Heart left ventricle (tissue), 16 donors: ENCODE results near the gene ZNF408. TPM values are rescaled to one million over a fixed set of nuclear protein-coding genes. Genes with fewer than 3 reads are reported as not detected.
"Not testable (repeated sequence)": the region's sequence is repeated elsewhere in the genome, so short reads cannot be mapped to it uniquely, and the experiment has no call there.

Source experiments
- ATAC-seq, 4 donors: fragments of 200-7000 bp; cut with Tn5 transposase; one replicate each; pipeline ENCODE4 v1.9.1; 2020 to 2022; ENCODE audit warnings: moderate library complexity in 4 of 4, mild to moderate bottlenecking in 3 of 4, moderate number of reproducible peaks in 1 of 4
- DNase-seq, 5 donors: peaks; one replicate each; pipeline ENCODE4 v3.0.0-alpha.2; 2020
- H3K27ac ChIP-seq, 12 donors: fragments of 200-600 bp; sonication (generic) in 4 of 12; one replicate each; pipeline versions ENCODE4 v1.5.0 to v1.8.0; 2016 to 2022; ENCODE audit warnings: mild to moderate bottlenecking in 2 of 12
- H3K27me3 ChIP-seq, 9 donors: fragments of 200-600 bp; sonication (generic) in 2 of 9; one replicate each; pipeline versions ENCODE4 v1.5.1 to v1.8.0; 2016 to 2022; ENCODE audit warnings: mild to moderate bottlenecking in 3 of 9
- H3K36me3 ChIP-seq, 9 donors: fragments of 200-600 bp; sonication (generic) in 2 of 9; one replicate each; pipeline versions ENCODE4 v1.5.0 to v1.8.0; 2018 to 2022; ENCODE audit warnings: mild to moderate bottlenecking in 2 of 9
- H3K4me1 ChIP-seq, 12 donors: fragments of 200-600 bp; sonication (generic) in 4 of 12; one replicate each; pipeline versions ENCODE4 v1.5.0 to v1.8.0; 2016 to 2022; ENCODE audit warnings: mild to moderate bottlenecking in 3 of 12
- H3K4me3 ChIP-seq, 12 donors: fragments of 200-600 bp; sonication (generic) in 4 of 12; one replicate each; pipeline versions ENCODE4 v1.5.0 to v1.8.0; 2017 to 2022; ENCODE audit warnings: mild to moderate bottlenecking in 9 of 12, moderate library complexity in 4 of 12
- H3K9me3 ChIP-seq, 12 donors: fragments of 200-600 bp; sonication (generic) in 4 of 12; one replicate each; pipeline versions ENCODE4 v1.5.0 to v1.8.0; 2016 to 2022; ENCODE audit warnings: mild to moderate bottlenecking in 1 of 12
- POLR2A ChIP-seq, 2 donors: fragments of 450-650 bp; IDR thresholded peaks; one replicate each; pipeline ENCODE4 v1.6.1; 2017; ENCODE audit warnings: antibody characterized with exemption in 2 of 2, mild to moderate bottlenecking in 2 of 2, moderate library complexity in 2 of 2
- WGBS, 4 donors: extraction: QIAGEN DNeasy Blood & Tissue Kit in 2 of 4; methylation state at CpG; one replicate each; pipeline versions ENCODE4 v1.1.5 to v1.1.7; 2013 to 2018; 5-methylcytosine and 5-hydroxymethylcytosine counted together
- intact Hi-C, 10 donors: fragments of 100-400 bp; cut with DNase I; formaldehyde crosslinking; loops; one replicate each; pipeline versions ENCODE4 v1.11.1 to v1.14.2; 2022
- polyA plus RNA-seq, 2 donors: library from polyadenylated mRNA; stranded (reverse); fragments of 200-250 nt; gene quantifications; one replicate each; pipeline ENCODE4 v1.2.3, GENCODE V29; 2013
- total RNA-seq, 9 donors: library from RNA; depleted of rRNA in 2 of 9; stranded (reverse); fragments of >200 nt in 2 of 9; fragmentation: NEBNext Ultra II Directional in 3 of 9; extraction: Animal tissue kit (Norgen Biotek cat#: 25700) in 3 of 9; gene quantifications; one replicate each; pipeline versions ENCODE4 v1.1.0 to v1.2.4, GENCODE V29; 2016 to 2023
- TF ChIP-seq, protein P1 (sequence below), 12 donors: fragments of 200-600 bp; sonication (generic) in 4 of 12; IDR thresholded peaks; one replicate each; pipeline versions ENCODE4 v1.5.0 to v1.8.0; 2018 to 2022; ENCODE audit warnings: antibody characterized with exemption in 12 of 12, mild to moderate bottlenecking in 5 of 12
- donor health status: ischemic (EF 13 %, LVEDD 7.1; RV severe dilation, severe dysfunction).
- donor health status: healthy with polysubstance abuse.
- donor health status: DM: no; HTN: yes; CAD: no.
- donor health status: DM: no; HTN: no; CAD: no.
- donor health status: ischemic (EF 25% LVEDD 6.9; RV normal size, moderate dysfunction).
- donor health status: ischemic (EF 25% LVEDD 5.7; RV mildly dilated, moderate dysfunction).
- donor health status: healthy.
- donor health status: DM: yes; HTN: yes; CAD: no.
- donor health status: ischemic (EF 35%, LVEDD 5.7; RV mildly dilated, moderate dysfunction).
- donor health status: nonischemic (EF 11% LVEDD 7.7; RV severe dilation, severe dysfunction).
- donor health status: DM: yes; HTN: yes; CAD: no.
- donor health status: PGD.
- donor health status: ischemic (EF 29% LVEDD 5.4; RV normal size, mild dysfunction).
- donor health status: nonischemic (EF 23%, LVEDD 6.1; RV moderate dilation, normal function).

The ZNF408 gene
- total and polyA plus RNA-seq, 11 donors: 5.3 to 10.0 (median 7.1) TPM

GRCh38 chr11:46705070-46705688 is 4.3 kb downstream of the ZNF408 start:
- Histone ChIP-seq H3K4me1 (peaks cover 0 to 24% (median 17%) of the 10 kb centered on the region in 12 donors), H3K27me3 (no peaks in the 10 kb centered on the region), H3K36me3 (peaks cover 3 to 66% (median 57%) of the 10 kb centered on the region in 9 donors), H3K27ac (no peak overlapping the region), H3K4me3 (no peak overlapping the region), H3K9me3 (no peaks in the 10 kb centered on the region)
- ATAC-seq (no peak), DNase-seq (no peak)
- no peak for TF ChIP-seq POLR2A (IDR thresholded peaks at IDR 0.05)
- TF ChIP-seq, protein P1, sequence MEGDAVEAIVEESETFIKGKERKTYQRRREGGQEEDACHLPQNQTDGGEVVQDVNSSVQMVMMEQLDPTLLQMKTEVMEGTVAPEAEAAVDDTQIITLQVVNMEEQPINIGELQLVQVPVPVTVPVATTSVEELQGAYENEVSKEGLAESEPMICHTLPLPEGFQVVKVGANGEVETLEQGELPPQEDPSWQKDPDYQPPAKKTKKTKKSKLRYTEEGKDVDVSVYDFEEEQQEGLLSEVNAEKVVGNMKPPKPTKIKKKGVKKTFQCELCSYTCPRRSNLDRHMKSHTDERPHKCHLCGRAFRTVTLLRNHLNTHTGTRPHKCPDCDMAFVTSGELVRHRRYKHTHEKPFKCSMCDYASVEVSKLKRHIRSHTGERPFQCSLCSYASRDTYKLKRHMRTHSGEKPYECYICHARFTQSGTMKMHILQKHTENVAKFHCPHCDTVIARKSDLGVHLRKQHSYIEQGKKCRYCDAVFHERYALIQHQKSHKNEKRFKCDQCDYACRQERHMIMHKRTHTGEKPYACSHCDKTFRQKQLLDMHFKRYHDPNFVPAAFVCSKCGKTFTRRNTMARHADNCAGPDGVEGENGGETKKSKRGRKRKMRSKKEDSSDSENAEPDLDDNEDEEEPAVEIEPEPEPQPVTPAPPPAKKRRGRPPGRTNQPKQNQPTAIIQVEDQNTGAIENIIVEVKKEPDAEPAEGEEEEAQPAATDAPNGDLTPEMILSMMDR (IDR thresholded peaks at IDR 0.05): no peak
- WGBS, 4 donors: 94 to 97% (median 96%) methylated on average over 26 to 31 of the region's 31 CpGs
- intact Hi-C loops: no loop called here

GRCh38 chr11:46706886-46707285 is 6.1 kb downstream of the ZNF408 start:
- DNase-seq (no peak), ATAC-seq (no peak)
- Histone ChIP-seq H3K4me3 (no peak overlapping the region), H3K27ac (no peak overlapping the region), H3K9me3 (no peaks in the 10 kb centered on the region), H3K36me3 (peaks cover 3 to 64% (median 57%) of the 10 kb centered on the region in 9 donors), H3K27me3 (no peaks in the 10 kb centered on the region), H3K4me1 (peaks cover 0 to 35% (median 21%) of the 10 kb centered on the region in 12 donors)
- no peak for TF ChIP-seq POLR2A (IDR thresholded peaks at IDR 0.05)
- TF ChIP-seq, protein P1 (IDR thresholded peaks at IDR 0.05): no peak
- intact Hi-C loops: no loop called here
- WGBS, 4 donors: 85 to 89% (median 87%) methylated on average over 7 of the region's 7 CpGs

GRCh38 chr11:46709351-46709750 is 8.5 kb downstream of the ZNF408 start:
- DNase-seq, H3K27me3 ChIP-seq, H3K4me3 ChIP-seq, ATAC-seq, H3K9me3 ChIP-seq, intact Hi-C loops: not testable (repeated sequence)
- H3K36me3 ChIP-seq: peaks cover 3 to 39% (median 32%) of the 10 kb centered on the region in 9 donors
- 89 to 95% (median 94%) methylated on average over 9 of the region's 9 CpGs for WGBS, 4 donors
- H3K27ac ChIP-seq: peak overlapping the region in 2 of 12 donors; percentile 90 to 91
- H3K4me1 ChIP-seq: peaks cover 0 to 29% (median 16%) of the 10 kb centered on the region in 12 donors

GRCh38 chr11:46710821-46711269 is 10.0 kb downstream of the ZNF408 start:
- H3K4me1 ChIP-seq: peaks cover 0 to 29% (median 16%) of the 10 kb centered on the region in 12 donors

More at GRCh38 chr11:46710821-46711269, 10.0 kb downstream of the ZNF408 start:
- peak; percentile 97 to 99 (median 98) for ATAC-seq
- peak in 4 of 5 donors; percentile 77 to 87 (median 82) for DNase-seq
- H3K27ac ChIP-seq: peak overlapping the region; percentile 77 to 99 (median 90)
- H3K9me3 ChIP-seq: no peaks in the 10 kb centered on the region
- H3K4me3 ChIP-seq: no peak overlapping the region
- H3K27me3 ChIP-seq: no peaks in the 10 kb centered on the region
- H3K36me3 ChIP-seq: peaks cover 0 to 24% (median 18%) of the 10 kb centered on the region in 9 donors
- 22 to 39% (median 34%) methylated on average over 5 to 10 of the region's 10 CpGs for WGBS, 4 donors
- intact Hi-C loops: no loop called here
- TF ChIP-seq POLR2A (IDR thresholded peaks at IDR 0.05): no peak
- TF ChIP-seq, protein P1 (IDR thresholded peaks at IDR 0.05): no peak
